GM21576 (cell line): ENCODE results near the gene HIP1.
"Not testable (repeated sequence)": the region's sequence is repeated elsewhere in the genome, so short reads cannot be mapped to it uniquely, and the experiment has no call there.

Experiments used
- ATAC-seq: cut with Tn5 transposase; IDR thresholded peaks from one replicate; pipeline ENCODE4 v1.9.1; 2021; ENCODE audit warnings: mild to moderate bottlenecking, moderate library complexity; ENCODE audit not compliant: unreplicated experiment

Gene HIP1

DNA sequence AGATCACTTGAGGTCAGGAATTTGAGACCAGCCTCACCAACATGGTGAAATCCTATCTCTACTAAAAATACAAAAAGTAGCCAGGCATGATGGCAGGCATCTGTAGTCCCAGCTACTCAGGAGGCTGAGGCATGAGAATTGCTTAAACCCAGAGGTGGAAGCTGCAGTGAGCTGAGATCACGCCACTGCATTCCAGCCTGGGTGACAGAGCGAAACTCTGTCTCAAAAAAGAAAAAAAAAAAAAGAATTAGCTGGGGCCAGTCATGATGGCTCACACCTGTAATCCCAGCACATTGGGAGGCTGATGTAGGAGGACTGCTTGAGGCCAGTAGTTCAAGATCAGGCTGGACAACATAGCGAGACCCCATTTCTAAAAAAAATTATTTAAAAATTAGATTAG lies 21.0 kb downstream of the HIP1 start:
- ATAC-seq = not testable (repeated sequence)

DNA sequence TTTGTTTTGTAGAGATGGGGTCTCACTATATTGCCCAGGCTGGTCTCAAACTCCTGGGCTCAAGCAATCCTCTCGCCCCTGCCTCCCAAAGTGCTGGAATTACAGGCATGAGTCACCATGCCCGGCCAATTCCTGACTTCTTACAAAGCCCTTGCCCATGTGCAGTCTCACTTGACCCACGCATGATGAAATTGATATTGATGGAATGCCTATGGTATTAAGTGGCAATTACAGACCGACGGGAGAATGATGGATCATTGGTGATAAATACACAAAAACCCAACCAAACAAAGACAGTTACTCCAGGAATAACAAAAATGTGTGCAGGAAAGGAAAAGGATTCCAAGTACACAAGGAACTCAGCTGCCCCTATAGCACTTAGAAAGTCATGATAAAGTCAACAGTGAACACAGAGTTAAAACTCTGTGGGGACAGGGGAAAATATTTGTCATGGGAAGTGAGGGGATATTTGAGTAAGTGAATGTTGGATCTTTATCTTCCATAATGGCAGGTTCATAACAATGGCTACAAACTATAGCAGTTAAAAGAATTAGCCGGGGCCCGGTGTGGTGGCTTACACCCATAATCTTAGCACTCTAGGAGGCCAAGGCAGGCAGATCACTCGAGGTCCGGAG lies 21.6 kb downstream of the HIP1 start:
- ATAC-seq = no peak

DNA sequence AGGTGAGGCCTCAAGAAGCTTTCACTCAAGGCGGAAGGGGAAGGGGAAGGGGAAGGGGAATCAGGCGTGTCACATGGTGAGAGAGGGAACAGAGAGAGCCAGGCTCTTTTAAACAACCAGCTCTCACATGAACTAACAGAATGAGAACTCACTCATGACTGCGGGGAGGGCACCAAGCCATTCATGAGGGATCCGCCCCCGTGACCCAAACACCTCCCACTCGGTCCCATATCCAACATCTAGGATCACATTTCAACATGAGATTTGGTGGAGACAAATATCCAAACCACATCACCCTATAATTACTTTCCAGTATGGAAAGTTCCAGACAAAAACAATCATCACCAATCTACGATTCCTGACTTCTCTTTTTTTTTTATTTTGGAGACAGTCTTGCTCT lies 22.9 kb downstream of the HIP1 start:
- ATAC-seq = no peak

DNA sequence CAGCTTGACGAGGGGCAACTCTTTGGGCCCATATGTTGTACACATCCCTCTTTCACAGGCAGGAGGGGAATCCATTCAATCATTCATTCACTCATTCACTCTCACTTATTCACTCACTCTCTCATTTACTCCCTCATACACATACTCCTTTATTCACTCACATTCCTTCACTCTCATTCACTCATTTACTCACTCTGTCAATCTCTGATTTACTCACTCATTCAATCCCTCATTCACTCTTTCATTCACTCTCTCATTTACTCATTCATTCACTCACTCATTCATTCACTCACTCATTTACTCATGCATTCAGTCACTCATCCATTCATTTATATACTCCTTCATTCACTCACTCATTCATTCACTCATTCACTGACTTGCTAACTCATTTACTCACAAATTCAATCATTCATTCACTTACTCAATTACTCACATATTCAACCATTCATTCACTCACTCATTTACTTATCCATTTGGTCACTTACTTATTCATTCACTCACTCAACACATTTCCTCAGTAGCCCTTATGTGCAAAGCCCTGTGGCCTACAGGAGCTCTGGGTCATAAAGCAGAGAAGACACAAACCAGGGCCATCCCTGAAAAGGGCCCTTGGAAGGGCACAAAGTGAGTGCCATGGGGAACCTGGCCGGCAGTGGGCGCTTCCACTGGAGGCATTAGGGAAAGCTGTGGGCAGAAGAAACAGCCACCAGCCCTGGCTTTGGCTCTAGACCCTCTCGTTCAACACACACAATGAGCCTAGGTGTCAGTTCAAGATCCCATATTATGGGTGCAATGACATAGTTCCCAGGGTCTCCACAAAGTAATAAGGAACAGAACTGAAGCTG lies 26.0 kb downstream of the HIP1 start:
- ATAC-seq = no peak

DNA sequence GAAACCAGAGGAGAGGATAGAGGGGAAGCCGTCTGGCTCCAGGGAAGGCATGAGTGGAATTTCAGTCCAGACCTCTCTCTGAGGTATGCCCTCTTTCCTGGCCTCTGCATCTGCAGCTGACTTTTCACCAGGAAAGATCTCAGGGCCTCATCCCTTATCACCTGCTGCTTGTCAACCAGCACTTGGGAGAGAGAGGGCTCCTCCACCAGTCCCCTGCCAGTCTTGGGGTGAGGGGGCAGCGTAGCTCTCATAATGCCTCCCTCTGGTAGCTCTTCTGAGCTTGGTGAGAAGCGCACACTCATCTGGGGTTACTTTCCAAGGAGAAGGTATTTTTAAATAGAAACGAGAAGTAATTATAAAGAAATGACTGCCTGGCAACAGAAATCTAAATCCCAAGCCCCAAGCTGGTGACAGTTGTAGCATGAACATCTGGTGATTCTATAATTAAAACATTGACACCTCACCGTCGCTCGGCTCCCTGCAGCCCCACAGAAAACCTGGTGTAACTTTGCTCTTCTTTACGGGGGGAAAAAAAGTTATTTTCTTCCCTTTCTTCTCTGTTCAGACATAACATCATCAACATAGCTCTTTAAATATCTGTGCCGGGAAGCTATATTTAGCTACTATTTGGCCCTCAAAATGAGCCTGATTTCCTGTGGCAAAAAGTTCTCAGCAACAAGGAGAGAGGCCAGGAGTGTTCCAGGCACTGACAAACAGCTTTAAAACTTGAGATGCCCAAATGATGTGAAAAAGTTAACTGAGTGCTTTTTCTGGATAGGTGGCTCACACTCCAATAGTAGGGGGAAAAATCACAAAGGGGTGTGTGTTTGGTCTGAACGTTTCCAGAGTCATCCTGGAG lies 26.9 kb downstream of the HIP1 start:
- no peak for ATAC-seq

DNA sequence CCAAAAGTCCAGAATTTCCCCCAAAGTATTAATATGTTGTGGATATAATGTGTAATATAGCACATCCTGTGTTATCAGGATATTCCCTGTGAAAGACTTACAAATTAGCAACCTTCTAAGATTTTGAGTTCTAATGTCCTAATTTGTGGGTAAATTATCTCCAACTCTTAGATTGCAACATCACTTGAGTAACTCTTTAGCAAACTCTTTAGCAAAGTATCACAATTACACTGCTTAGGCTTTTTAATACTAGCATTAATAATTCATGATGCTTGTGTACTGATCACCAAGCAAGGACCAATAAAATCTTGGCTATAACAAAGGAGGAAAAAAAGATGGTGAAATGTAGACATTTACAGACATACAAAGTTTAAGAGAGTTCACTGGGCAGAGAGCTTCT lies 27.7 kb downstream of the HIP1 start:
- no peak for ATAC-seq

DNA sequence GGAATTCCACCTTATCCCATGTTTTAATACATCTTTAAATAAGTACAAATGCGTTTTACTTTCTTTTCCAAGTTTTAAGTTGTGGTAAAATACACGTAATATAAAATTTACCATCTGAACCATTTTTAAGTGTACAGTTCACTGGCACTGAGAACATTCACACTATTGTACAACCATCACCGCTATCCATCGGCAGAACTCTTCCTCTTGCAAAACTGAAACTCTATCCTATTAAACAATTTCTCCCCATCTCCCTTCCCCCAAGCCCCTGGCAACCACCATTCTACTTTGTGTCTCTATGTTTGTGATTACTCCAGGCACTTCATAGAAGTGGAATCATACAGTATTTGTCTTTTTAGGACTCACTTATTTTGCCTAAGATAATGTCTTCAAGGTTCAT lies 33.8 kb downstream of the HIP1 start:
- ATAC-seq = no peak

DNA sequence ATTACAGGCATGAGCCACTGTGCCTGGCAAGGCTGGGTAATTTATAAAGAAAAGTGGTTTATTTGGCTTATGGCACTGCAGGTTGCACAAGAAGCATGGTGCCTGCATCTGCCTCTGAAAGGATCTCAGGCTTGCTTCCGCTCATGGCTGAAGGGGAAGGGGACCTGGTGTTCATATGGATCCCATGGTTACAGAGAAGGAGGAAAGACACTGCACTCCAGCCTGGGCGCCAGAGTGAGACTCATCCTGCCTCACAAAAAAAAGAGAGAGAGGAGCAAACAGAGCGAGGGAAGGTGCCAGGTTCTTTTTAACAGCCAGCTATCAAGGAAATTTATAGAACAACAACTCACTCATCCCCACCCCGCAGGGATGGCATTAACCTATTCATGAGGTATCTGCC lies 36.2 kb downstream of the HIP1 start:
- no peak for ATAC-seq

DNA sequence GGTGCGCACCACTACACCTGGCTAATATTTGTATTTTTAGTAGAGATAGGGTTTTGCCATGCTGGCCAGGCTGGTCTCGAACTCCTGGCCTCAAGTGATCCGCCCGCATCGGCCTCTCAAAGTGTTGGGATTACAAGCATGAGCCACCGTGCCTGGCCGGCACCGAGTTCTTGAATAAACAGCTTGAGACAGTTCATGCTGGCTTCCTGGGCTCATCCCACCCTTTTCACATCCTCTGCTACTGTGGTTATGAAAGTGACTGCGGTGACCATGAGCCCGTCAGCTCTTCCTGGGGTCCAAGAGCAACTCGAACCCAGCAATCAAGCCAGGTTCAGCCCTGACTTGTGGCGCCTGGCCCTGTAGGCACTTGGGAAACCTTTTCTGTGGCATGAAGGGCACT lies 38.7 kb downstream of the HIP1 start:
- ATAC-seq = no peak

DNA sequence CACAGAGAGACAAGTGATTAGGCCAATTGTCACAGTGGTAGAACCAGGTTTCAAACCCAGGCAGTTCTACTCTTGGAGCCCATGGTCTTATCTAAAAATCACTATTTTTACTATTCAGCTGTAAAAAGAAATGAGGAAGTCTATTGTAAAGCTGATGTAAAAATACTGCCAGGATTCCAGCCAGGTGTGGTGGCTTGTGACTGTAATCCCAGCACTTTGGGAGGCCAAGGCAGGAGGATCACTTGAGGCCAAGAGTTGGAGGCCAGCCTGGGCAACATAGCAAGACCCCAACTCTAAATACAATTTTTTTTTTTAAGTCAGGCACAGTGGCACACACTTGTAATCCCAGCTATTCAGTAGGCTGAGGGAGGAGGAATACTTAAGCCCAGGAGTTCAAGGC lies 40.4 kb downstream of the HIP1 start:
- ATAC-seq = no peak

DNA sequence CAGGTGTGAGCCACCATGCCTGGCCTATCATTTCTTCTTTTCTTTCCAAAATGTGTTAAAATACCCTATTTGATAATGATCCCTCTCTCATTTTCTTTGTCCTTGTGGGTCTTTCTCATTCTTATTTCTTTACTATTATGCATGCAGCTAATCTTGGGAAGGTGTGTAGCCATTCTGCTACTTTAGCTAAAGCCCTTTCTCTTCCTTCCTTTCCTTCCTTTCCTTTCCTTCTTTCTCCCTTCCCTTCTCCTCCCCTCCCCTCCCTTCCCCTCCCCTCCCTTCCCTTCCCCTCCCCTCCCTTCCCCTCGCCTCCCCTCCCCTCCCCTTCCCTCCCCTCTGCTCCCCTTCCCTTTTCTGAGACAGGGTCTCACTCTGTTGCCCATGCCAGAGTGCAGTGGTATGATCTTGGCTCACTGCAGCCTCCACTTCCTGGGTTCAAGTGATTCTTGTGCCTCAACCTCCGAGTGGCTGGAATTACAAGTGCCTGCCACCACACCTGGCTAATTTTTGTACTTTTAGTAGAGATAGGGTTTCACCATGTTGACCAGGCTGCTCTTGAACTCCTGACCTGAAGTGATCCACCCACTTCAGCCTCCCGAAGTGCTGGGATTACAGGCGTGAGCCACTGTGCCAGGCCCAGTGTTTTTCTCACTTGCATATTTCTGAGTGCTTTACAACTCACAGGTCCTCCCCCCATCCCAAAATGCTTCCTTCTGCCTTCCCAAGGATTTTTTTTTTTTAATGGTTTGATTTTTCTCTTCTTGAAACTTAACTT lies 42.3 kb downstream of the HIP1 start:
- ATAC-seq = no peak

DNA sequence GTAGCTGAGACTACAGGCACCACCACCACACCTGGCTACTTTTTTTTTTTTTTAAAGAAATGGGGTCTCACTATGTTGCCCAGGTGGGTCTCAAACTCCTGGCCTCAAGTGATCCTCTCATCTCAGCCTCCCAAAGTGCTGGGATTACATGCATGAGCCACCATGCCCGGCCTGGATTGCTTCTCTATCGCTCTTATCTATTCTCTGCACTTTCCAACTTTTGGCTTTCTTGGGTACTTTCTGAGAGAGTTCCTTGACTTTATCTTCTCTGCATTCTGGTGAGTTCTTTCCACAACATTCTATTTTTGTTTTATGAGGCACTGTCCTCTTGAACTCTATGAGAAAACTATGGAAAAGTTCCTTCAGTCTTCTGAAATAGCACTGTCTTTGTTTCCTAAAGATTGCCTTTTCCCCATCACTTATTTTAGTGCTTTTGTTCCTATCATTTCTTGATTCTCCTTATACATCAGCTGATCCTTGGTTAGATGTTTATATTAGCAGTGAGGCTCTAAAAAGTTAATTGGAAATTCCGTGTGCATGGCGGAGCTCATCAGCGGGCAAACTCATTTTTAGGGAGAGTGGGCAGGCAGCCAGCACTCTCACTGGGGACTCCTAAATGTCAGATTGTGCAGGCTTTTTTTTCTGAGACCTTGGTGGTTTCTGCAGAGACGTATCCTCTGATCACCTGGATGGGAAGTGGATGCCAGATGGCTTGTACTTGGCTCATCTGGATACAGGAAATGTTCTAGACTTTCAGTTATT lies 43.9 kb downstream of the HIP1 start:
- no peak for ATAC-seq

DNA sequence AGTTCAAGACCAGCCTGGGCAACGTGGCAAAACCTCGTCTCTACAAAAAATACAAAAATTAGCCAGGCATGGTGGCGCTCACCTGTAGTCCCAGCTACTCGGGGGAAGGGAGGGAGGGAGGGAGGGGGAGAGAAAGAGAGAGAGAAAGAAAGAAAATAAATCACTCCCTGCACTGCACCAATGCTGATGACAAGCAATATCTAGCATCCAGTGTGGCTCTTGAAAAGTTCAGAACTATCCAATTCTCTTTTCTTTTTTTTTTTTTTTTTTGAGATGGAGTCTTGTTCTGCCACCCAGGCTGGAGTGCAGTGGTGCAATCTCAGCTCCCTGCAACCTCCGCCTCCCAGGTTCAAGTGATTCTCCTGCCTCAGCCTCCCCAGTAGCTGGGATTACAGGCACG lies 45.1 kb downstream of the HIP1 start:
- ATAC-seq = not testable (repeated sequence)

DNA sequence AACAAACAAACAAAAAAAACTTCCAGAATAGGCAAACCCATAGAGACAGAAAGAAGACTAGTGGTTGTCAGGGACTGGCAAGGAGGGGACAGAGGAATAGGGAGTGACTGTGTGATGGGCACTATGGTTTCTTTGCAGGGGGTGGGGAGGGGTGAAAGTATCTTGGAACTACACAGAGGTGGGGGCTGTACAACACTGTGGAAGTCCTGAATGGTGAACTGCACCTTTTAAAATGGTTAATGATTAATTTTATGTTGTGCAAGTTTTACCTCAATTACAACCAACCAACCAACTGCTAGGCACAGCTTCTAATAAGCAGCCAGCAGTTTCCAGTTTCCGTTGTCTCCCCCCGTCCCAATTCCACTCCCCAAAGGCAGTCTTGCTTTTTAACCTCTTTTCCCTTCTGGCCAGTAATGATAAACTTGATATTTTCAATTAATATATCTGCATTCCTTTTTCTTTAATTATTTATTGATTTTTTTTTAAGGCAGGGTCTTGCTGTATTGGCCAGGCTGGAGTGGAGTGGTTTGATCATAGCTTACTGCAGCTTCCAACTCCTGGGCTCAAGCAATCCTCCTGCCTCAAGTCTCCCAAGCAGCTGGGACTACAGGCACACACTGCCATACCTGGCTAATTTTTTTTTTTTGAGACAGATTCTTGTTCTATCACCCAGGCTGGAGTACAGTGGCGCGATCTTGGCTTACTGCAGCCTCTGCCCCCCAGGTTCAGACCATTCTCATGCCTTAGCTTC lies 46.8 kb downstream of the HIP1 start:
- no peak for ATAC-seq

DNA sequence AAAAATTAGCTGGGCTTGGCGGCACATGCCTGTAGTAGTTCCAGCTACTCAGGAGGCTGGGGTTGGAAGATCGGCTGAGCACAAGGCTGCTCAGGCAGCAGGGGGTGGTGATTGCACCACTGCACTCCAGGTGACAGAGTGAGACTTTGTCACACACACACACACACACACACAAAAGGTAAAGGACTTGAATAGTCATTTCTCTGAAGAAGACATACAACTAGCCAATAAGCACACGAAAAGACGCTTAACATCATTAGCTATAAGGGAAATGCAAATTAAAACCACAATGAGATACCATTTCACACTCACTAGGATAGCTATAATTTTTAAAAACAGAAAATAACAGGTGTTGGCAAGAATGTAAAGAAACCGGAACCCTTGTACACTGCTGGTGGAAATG lies 48.6 kb downstream of the HIP1 start:
- ATAC-seq = no peak

DNA sequence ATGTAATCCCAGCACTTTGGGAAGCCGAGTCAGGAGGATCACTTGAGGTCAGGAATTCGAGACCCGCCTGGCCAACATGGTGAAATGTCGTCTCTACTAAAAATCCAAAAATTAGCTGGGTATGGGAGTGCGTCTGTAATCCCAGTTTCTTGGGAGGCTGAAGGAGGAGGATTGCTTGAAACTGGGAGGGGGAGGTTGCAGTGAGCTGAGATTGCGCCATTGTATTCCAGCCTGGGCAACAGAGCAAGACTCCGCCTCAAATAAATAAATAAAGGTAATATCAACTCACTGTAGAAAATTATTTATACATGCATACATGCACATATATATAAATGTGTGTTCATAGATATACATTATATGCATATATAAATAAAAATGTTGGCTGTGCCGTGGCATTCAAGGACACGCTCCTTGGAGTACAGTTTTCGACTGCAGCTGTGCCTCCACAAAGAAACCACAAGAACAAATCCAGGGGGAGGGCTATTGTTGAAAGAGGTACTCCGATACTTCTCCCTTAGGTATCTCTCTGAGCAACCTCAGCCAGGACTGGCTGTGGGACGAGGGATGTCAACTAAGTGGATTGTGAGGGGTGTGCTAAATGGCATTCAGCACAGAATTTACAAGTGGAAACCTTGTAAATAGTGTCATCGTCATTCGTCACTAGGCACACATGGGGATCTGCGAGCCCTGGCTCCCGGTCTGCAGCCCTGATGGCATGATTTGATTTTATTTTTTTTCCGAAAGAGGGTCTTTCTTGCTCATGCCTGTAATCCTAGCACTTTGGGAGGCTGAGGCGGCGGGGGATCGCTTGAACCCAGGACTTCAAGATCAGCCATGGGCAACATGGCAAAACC lies 49.3 kb downstream of the HIP1 start:
- ATAC-seq = no peak

DNA sequence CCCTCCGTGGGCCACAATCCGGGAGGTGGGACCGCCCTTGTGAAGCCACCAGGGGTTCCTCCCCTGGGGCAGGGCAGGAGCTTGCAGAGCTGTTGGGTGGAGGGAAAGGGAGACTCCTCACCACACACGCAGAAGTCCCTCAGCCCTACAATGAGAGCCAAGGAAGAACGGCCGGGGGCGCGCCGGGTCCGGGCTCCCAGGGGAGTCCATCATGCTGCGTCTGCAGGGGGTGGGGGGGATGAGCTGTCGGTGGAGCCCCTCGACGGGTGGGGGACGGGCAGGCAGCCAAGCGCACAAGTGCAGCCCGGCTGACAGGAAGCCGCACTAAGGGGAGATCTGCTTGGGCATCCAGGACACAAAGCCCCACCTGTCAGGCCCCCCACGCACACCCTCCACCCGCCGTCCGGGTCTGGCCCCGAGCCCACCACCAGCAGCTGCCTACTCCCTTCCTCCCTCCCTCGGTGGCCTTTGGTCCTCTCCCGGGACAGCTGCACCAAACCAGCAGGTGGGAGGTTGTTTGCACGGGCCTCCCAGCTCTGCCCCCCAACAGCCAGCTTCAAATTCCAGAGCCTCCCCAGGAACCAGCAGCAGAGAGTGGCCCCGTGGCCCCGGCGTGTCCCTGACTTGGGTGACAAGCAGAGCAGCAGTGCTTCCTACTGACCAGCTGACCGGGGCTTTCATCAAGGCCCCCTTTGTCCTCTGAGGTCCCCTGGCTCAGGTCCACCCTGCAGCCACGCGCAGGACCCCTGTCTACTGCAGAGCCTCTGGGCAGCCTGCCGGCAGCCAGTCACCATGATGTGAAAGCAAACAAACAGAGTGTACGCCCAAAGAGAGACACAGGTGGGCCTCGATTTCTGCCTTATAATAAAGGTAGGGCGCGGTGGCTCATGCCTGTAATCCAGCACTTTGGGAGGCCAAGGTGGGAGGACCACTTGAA lies 50.3 kb downstream of the HIP1 start:
- ATAC-seq = no peak
